Sigmoid colon (tissue), 7 donors: ENCODE measurements around the gene SLC6A3. TPM values are rescaled to one million over a fixed set of nuclear protein-coding genes. Genes with fewer than 3 reads are reported as not detected.

Experiments used
- DNase-seq: peaks from one replicate; pipeline ENCODE4 v3.0.0-alpha.2; 2019
- H3K27ac ChIP-seq, 4 donors: fragments of 200-600 bp; sonication (generic); one replicate each; pipeline ENCODE4 v1.5.1; 2016 to 2019; ENCODE audit warnings: mild to moderate bottlenecking in 1 of 4
- H3K27me3 ChIP-seq, 3 donors: fragments of 200-600 bp; sonication (generic); one replicate each; pipeline ENCODE4 v1.5.1; 2019; ENCODE audit warnings: mild to moderate bottlenecking in 1 of 3
- H3K36me3 ChIP-seq, 4 donors: fragments of 200-600 bp; sonication (generic); one replicate each; pipeline ENCODE4 v1.5.1; 2016 to 2019
- H3K4me1 ChIP-seq, 4 donors: fragments of 200-600 bp; sonication (generic); one replicate each; pipeline ENCODE4 v1.5.1; 2017 to 2019
- H3K4me3 ChIP-seq, 4 donors: fragments of 200-600 bp; sonication (generic); one replicate each; pipeline ENCODE4 v1.5.1; 2017 to 2019; ENCODE audit warnings: mild to moderate bottlenecking in 2 of 4, moderate library complexity in 1 of 4
- H3K9me3 ChIP-seq, 4 donors: fragments of 200-600 bp in 3 of 4; sonication (generic) in 3 of 4; one replicate each; pipeline versions ENCODE4 v1.5.1 to v1.6.1; 2013 to 2019
- EP300 ChIP-seq, 4 donors: sonication (generic); formaldehyde crosslinking; IDR thresholded peaks; one replicate each; pipeline ENCODE4 v1.6.1; 2017; ENCODE audit warnings: antibody characterized with exemption in 4 of 4
- POLR2A ChIP-seq, 2 donors: fragments of 450-650 bp; IDR thresholded peaks; one replicate each; pipeline ENCODE4 v1.6.1; 2016; ENCODE audit warnings: antibody characterized with exemption in 2 of 2, mild to moderate bottlenecking in 2 of 2, moderate library complexity in 2 of 2
- POLR2AphosphoS5 ChIP-seq, 4 donors: sonication (generic); formaldehyde crosslinking; IDR thresholded peaks; one replicate each; pipeline ENCODE4 v1.6.1; 2017; ENCODE audit warnings: antibody characterized with exemption in 4 of 4
- WGBS, 2 donors: extraction: QIAGEN DNeasy Blood & Tissue Kit; methylation state at CpG; one replicate each; pipeline ENCODE4 v1.1.7; 2013; 5-methylcytosine and 5-hydroxymethylcytosine counted together
- intact Hi-C: fragments of 100-400 bp; cut with DNase I; formaldehyde crosslinking; loops from one replicate; pipeline ENCODE4 v1.15.1; 2023
- polyA plus RNA-seq, 3 donors: library from polyadenylated mRNA; stranded (reverse); fragments of 200-250 nt; gene quantifications; one replicate each; pipeline ENCODE4 v1.2.3, GENCODE V29; 2013
- total RNA-seq, 4 donors: library from RNA; depleted of rRNA; stranded (reverse); fragments of >200 nt; gene quantifications; one replicate each; pipeline ENCODE4 v1.1.0, GENCODE V29; 2016
- TF ChIP-seq, protein P1 (sequence below), 4 experiments: fragments of 450-650 bp in 3 of 4; fragments of 200-600 bp in 1 of 4; IDR thresholded peaks; one replicate each; pipeline ENCODE4 v1.5.1; 2016 to 2019; ENCODE audit warnings: antibody characterized with exemption in 4 of 4, mild to moderate bottlenecking in 3 of 4, moderate library complexity in 2 of 4
- donor health status: healthy with polysubstance abuse.
- donor health status: Bipolar disorder and iron deficiency.
- donor health status: healthy.

SLC6A3 gene
- total and polyA plus RNA-seq, 7 donors, result 0.06 TPM; not detected in 6

DNA sequence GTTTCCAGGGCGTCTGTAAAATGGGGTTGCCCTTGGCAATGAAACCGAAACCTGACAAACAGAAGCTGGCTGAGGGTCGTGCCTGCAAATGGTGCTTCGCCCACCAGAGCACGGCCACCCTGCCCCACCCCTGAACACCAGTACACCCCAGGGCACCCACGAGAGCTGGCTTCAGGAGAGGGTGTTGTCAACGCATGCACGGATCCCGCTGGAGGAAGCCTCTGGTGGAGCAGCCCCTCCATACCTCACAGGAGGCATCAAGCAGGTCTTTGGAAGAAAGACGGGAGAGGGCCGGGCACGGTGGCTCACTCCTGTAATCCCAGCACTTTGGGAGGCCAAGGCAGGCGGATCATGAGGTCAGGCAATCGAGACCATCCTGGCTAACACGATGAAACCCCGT, 8.6 kb downstream of the SLC6A3 start:
- Histone ChIP-seq H3K4me1 (no peaks in the 10 kb centered on the region), H3K27me3 (peaks cover 0 to 35% (median 15%) of the 10 kb centered on the region in 3 donors), H3K9me3 (no peaks in the 10 kb centered on the region), H3K4me3 (no peak overlapping the region), H3K27ac (no peak overlapping the region), H3K36me3 (no peaks in the 10 kb centered on the region)
- TF ChIP-seq, protein P1, sequence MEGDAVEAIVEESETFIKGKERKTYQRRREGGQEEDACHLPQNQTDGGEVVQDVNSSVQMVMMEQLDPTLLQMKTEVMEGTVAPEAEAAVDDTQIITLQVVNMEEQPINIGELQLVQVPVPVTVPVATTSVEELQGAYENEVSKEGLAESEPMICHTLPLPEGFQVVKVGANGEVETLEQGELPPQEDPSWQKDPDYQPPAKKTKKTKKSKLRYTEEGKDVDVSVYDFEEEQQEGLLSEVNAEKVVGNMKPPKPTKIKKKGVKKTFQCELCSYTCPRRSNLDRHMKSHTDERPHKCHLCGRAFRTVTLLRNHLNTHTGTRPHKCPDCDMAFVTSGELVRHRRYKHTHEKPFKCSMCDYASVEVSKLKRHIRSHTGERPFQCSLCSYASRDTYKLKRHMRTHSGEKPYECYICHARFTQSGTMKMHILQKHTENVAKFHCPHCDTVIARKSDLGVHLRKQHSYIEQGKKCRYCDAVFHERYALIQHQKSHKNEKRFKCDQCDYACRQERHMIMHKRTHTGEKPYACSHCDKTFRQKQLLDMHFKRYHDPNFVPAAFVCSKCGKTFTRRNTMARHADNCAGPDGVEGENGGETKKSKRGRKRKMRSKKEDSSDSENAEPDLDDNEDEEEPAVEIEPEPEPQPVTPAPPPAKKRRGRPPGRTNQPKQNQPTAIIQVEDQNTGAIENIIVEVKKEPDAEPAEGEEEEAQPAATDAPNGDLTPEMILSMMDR (IDR thresholded peaks at IDR 0.05), result no peak
- TF ChIP-seq EP300 (IDR thresholded peaks at IDR 0.05), result no peak
- TF ChIP-seq POLR2A (IDR thresholded peaks at IDR 0.05), result no peak
- no peak for TF ChIP-seq POLR2AphosphoS5 (IDR thresholded peaks at IDR 0.05)
- DNase-seq, result no peak
- 93% methylated on average over 16 of the region's 16 CpGs for WGBS, 2 donors
- intact Hi-C loops, result no loop called here

DNA sequence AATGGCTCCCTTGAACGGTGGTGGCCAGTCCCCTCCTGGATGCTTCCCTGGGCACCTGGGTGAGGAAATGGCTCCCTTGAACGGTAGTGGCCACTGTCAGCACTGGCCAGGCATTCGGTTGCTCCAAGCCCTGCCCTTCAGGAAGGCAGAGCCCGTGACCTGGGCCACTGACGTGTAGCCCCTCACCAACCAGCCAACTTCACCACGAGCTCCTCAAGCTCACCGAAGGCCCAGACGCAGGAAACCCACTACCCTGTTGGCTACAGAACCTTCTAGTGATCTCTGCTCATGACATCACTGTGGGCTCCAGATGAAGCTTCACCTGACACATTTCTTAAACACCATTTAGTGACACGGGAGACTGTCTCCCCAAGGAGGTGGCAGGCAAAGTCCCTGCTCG, 9.2 kb downstream of the SLC6A3 start:
- TF ChIP-seq POLR2A (IDR thresholded peaks at IDR 0.05) (no peak), EP300 (IDR thresholded peaks at IDR 0.05) (no peak), POLR2AphosphoS5 (IDR thresholded peaks at IDR 0.05) (no peak)
- TF ChIP-seq, protein P1 (IDR thresholded peaks at IDR 0.05), result no peak
- Histone ChIP-seq H3K27me3 (peaks cover 0 to 29% (median 9%) of the 10 kb centered on the region in 3 donors), H3K36me3 (no peaks in the 10 kb centered on the region), H3K4me1 (no peaks in the 10 kb centered on the region), H3K4me3 (no peak overlapping the region), H3K27ac (no peak overlapping the region), H3K9me3 (no peaks in the 10 kb centered on the region)
- WGBS, 2 donors, result 88 to 90% methylated on average over 10 of the region's 10 CpGs
- intact Hi-C loops, result no loop called here
- no peak for DNase-seq

DNA sequence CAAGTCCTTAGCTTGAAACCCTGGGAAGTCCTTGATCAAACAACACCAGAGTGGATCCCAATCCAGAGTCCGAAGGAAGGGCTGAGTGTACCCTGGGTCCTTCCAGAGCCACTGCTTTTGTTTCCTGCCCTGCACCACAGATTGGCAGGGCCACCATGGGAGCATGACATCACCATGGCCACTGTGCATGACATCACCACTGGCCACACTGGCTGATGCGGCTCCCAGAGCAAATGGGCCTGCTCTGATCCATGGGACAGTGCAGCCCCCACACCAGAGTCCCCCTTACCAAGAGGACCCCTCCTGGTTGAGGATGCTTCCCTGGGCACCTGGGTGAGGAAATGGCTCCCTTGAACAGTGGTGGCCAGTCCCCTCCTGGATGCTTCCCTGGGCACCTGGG, 9.9 kb downstream of the SLC6A3 start:
- Histone ChIP-seq H3K36me3 (no peaks in the 10 kb centered on the region), H3K9me3 (no peaks in the 10 kb centered on the region), H3K27me3 (peaks cover 0 to 23% (median 2%) of the 10 kb centered on the region in 3 donors), H3K4me3 (no peak overlapping the region), H3K27ac (no peak overlapping the region), H3K4me1 (no peaks in the 10 kb centered on the region)
- DNase-seq, result no peak
- WGBS, 2 donors, result 91 to 96% methylated on average over 2 of the region's 2 CpGs
- no peak for TF ChIP-seq POLR2AphosphoS5 (IDR thresholded peaks at IDR 0.05)
- TF ChIP-seq EP300 (IDR thresholded peaks at IDR 0.05), result no peak
- TF ChIP-seq POLR2A (IDR thresholded peaks at IDR 0.05), result no peak
- TF ChIP-seq, protein P1 (IDR thresholded peaks at IDR 0.05), result no peak
- intact Hi-C loops, result no loop called here

DNA sequence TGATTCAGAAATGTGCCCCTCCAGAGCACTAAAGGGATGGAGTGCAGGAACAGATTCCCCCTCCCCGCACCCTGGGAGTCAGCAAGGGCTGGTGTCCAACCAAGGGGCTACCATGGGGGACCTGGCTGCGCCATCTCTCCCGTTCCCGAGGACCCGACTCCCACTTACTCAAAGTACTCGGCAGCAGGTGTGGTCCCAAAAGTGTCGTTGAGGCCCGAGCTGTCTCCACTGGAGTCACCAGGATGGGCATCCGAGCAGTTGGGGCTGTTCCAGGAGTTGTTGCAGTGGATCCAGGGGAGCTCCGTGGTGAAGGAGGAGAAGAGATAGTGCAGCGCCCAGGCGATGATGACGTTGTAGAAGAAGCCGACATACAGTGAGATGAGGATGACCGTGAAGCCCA, 12.9 kb downstream of the SLC6A3 start:
- H3K27ac ChIP-seq, result no peak overlapping the region
- H3K4me1 ChIP-seq, result no peaks in the 10 kb centered on the region
- DNase-seq, result no peak
- H3K9me3 ChIP-seq, result peaks cover 10 to 19% (median 14%) of the 10 kb centered on the region in 4 donors
- WGBS, 2 donors, result 93 to 95% methylated on average over 15 of the region's 15 CpGs
- intact Hi-C loops, result no loop called here
- H3K36me3 ChIP-seq, result no peaks in the 10 kb centered on the region
- H3K4me3 ChIP-seq, result no peak overlapping the region
- H3K27me3 ChIP-seq, result no peaks in the 10 kb centered on the region
- TF ChIP-seq, protein P1 (IDR thresholded peaks at IDR 0.05), result no peak
- no peak for TF ChIP-seq POLR2AphosphoS5 (IDR thresholded peaks at IDR 0.05)
- TF ChIP-seq POLR2A (IDR thresholded peaks at IDR 0.05), result no peak
- no peak for TF ChIP-seq EP300 (IDR thresholded peaks at IDR 0.05)

DNA sequence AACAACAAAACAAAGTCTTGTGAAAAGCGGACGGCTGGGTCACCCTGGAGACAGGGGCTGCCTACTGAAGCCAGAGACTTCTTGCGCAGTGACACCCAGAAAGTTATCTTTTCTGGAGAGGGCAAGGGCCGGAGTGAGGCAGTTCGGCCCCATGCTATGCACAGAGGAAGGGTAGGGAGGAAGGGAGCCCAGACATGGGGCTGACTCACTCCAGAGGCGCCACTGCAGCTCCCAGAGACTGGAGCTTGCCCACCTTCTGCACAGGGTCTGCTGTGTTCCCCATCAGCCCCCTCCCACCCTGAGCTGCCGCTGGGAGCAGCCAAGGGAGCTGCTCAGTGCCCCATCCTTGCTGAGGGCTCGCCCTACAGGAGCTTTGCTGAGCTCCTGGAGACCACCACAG, 13.3 kb downstream of the SLC6A3 start:
- no peaks in the 10 kb centered on the region for H3K27me3 ChIP-seq
- no peaks in the 10 kb centered on the region for H3K4me1 ChIP-seq
- no peak overlapping the region for H3K4me3 ChIP-seq
- intact Hi-C loops, result no loop called here
- WGBS, 2 donors, result 85% methylated on average over 8 of the region's 8 CpGs
- TF ChIP-seq POLR2AphosphoS5 (IDR thresholded peaks at IDR 0.05), result no peak
- no peak for TF ChIP-seq EP300 (IDR thresholded peaks at IDR 0.05)
- TF ChIP-seq, protein P1 (IDR thresholded peaks at IDR 0.05), result no peak
- TF ChIP-seq POLR2A (IDR thresholded peaks at IDR 0.05), result no peak
- no peaks in the 10 kb centered on the region for H3K36me3 ChIP-seq
- peaks cover 10 to 21% (median 14%) of the 10 kb centered on the region in 4 donors for H3K9me3 ChIP-seq
- no peak overlapping the region for H3K27ac ChIP-seq
- no peak for DNase-seq
